Heart left ventricle (tissue), 13 donors: ENCODE data around the gene CMIP.

Experiments
- CTCF ChIP-seq, 12 donors: fragments of 200-600 bp; sonication (generic) in 4 of 12; IDR thresholded peaks; one replicate each; pipeline versions ENCODE4 v1.5.0 to v1.8.0; 2018 to 2022; ENCODE audit warnings: antibody characterized with exemption in 12 of 12, mild to moderate bottlenecking in 5 of 12
- POLR2A ChIP-seq, 2 donors: fragments of 450-650 bp; IDR thresholded peaks; one replicate each; pipeline ENCODE4 v1.6.1; 2017; ENCODE audit warnings: antibody characterized with exemption in 2 of 2, mild to moderate bottlenecking in 2 of 2, moderate library complexity in 2 of 2
- donor health status: ischemic (EF 13 %, LVEDD 7.1; RV severe dilation, severe dysfunction).
- donor health status: DM: no; HTN: yes; CAD: no.
- donor health status: DM: no; HTN: no; CAD: no.
- donor health status: ischemic (EF 25% LVEDD 6.9; RV normal size, moderate dysfunction).
- donor health status: ischemic (EF 25% LVEDD 5.7; RV mildly dilated, moderate dysfunction).
- donor health status: ischemic (EF 35%, LVEDD 5.7; RV mildly dilated, moderate dysfunction).
- donor health status: nonischemic (EF 11% LVEDD 7.7; RV severe dilation, severe dysfunction).
- donor health status: DM: yes; HTN: yes; CAD: no.
- donor health status: PGD.
- donor health status: ischemic (EF 29% LVEDD 5.4; RV normal size, mild dysfunction).
- donor health status: nonischemic (EF 23%, LVEDD 6.1; RV moderate dilation, normal function).

GRCh38 chr16:81641395-81642106 is 196.9 kb downstream of the CMIP start:
- TF ChIP-seq CTCF (IDR thresholded peaks at IDR 0.05) = no peak
- no peak for TF ChIP-seq POLR2A (IDR thresholded peaks at IDR 0.05)
